ENCODE measurements around the gene CNTF.

DNA sequence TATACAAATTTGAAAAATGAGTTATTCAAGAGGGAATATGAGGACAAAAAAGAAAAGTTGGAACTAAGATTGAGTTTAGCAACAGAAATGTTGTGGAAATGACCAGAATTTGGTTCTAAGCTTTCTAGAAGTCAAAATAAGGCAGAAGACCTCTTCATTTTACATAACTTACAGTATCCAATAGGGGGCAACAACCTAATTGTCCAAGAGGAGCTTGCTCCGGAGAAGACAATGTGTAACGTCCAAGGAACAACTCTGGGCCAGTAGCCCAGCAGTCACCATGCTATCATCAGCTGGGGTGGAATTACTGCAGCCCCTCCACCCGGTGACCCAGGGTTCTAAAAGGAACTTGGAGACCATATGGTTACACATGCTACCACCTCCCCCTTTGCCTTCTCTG lies 14.1 kb downstream of the CNTF start:
- TF ChIP-seq, protein P1, sequence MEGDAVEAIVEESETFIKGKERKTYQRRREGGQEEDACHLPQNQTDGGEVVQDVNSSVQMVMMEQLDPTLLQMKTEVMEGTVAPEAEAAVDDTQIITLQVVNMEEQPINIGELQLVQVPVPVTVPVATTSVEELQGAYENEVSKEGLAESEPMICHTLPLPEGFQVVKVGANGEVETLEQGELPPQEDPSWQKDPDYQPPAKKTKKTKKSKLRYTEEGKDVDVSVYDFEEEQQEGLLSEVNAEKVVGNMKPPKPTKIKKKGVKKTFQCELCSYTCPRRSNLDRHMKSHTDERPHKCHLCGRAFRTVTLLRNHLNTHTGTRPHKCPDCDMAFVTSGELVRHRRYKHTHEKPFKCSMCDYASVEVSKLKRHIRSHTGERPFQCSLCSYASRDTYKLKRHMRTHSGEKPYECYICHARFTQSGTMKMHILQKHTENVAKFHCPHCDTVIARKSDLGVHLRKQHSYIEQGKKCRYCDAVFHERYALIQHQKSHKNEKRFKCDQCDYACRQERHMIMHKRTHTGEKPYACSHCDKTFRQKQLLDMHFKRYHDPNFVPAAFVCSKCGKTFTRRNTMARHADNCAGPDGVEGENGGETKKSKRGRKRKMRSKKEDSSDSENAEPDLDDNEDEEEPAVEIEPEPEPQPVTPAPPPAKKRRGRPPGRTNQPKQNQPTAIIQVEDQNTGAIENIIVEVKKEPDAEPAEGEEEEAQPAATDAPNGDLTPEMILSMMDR (IDR thresholded peaks at IDR 0.05) = no peak
- TF ChIP-seq EZH2 (IDR thresholded peaks at IDR 0.05) = no peak
- no peak for TF ChIP-seq EZH2phosphoT487 (IDR thresholded peaks at IDR 0.05)
